Measurements from ENCODE around the gene GPAT3. TPM values are rescaled to one million over a fixed set of nuclear protein-coding genes. Genes with fewer than 3 reads are reported as not detected.
"Not testable (repeated sequence)": the region's sequence is repeated elsewhere in the genome, so short reads cannot be mapped to it uniquely, and the experiment has no call there.

Gene GPAT3
- total RNA-seq, 1 donor from 2014 or later: 9.1 TPM

- TF ChIP-seq CTCF (IDR thresholded peaks at IDR 0.05; ENCODE audit: insufficient read depth, low read length, poor library complexity, severe bottlenecking): no peak
- Histone ChIP-seq H3K36me3 (ENCODE audit: control insufficient read depth, insufficient read depth, low read length) (no peaks in the 10 kb centered on the region), H3K4me3 (ENCODE audit: low read depth, low read length) (no peak overlapping the region), H3K27me3 (ENCODE audit: control insufficient read depth, insufficient read depth, low read length) (no peaks in the 10 kb centered on the region)
- no peak for DNase-seq (ENCODE audit: low read depth)
Measured at GRCh38 chr4:83498187-83498586, 37.7 kb upstream of the GPAT3 start.

GRCh38 chr4:83501671-83502070 lies 34.2 kb upstream of the GPAT3 start:
- not testable (repeated sequence) for DNase-seq (ENCODE audit: low read depth); H3K36me3 ChIP-seq (ENCODE audit: control insufficient read depth, insufficient read depth, low read length)

GRCh38 chr4:83503974-83504373 lies 31.9 kb upstream of the GPAT3 start:
- H3K36me3 ChIP-seq (ENCODE audit: control insufficient read depth, insufficient read depth, low read length): no peaks in the 10 kb centered on the region
- H3K27me3 ChIP-seq (ENCODE audit: control insufficient read depth, insufficient read depth, low read length): no peaks in the 10 kb centered on the region
- no peak for TF ChIP-seq CTCF (IDR thresholded peaks at IDR 0.05; ENCODE audit: insufficient read depth, low read length, poor library complexity, severe bottlenecking)
- H3K4me3 ChIP-seq (ENCODE audit: low read depth, low read length): no peak overlapping the region
- DNase-seq (ENCODE audit: low read depth): no peak

More at GRCh38 chr4:83501671-83502070, 34.2 kb upstream of the GPAT3 start:
- not testable (repeated sequence) for H3K4me3 ChIP-seq (ENCODE audit: low read depth, low read length); H3K27me3 ChIP-seq (ENCODE audit: control insufficient read depth, insufficient read depth, low read length)

GRCh38 chr4:83504503-83504902 lies 31.4 kb upstream of the GPAT3 start:
- no peaks in the 10 kb centered on the region for H3K36me3 ChIP-seq (ENCODE audit: control insufficient read depth, insufficient read depth, low read length)
- TF ChIP-seq CTCF (IDR thresholded peaks at IDR 0.05; ENCODE audit: insufficient read depth, low read length, poor library complexity, severe bottlenecking): no peak
- no peak overlapping the region for H3K4me3 ChIP-seq (ENCODE audit: low read depth, low read length)
- no peaks in the 10 kb centered on the region for H3K27me3 ChIP-seq (ENCODE audit: control insufficient read depth, insufficient read depth, low read length)
- no peak for DNase-seq (ENCODE audit: low read depth)

GRCh38 chr4:83504996-83505395 lies 30.9 kb upstream of the GPAT3 start:
- H3K27me3 ChIP-seq (ENCODE audit: control insufficient read depth, insufficient read depth, low read length): no peaks in the 10 kb centered on the region
- DNase-seq (ENCODE audit: low read depth): no peak
- H3K36me3 ChIP-seq (ENCODE audit: control insufficient read depth, insufficient read depth, low read length): no peaks in the 10 kb centered on the region
- no peak for TF ChIP-seq CTCF (IDR thresholded peaks at IDR 0.05; ENCODE audit: insufficient read depth, low read length, poor library complexity, severe bottlenecking)
- no peak overlapping the region for H3K4me3 ChIP-seq (ENCODE audit: low read depth, low read length)

GRCh38 chr4:83509156-83509585 lies 26.7 kb upstream of the GPAT3 start:
- H3K27me3 ChIP-seq (ENCODE audit: control insufficient read depth, insufficient read depth, low read length); H3K4me3 ChIP-seq (ENCODE audit: low read depth, low read length); DNase-seq (ENCODE audit: low read depth); H3K36me3 ChIP-seq (ENCODE audit: control insufficient read depth, insufficient read depth, low read length): not testable (repeated sequence)
- TF ChIP-seq CTCF (IDR thresholded peaks at IDR 0.05; ENCODE audit: insufficient read depth, low read length, poor library complexity, severe bottlenecking): peak; percentile 58
